ENCODE measurements around the gene SLC22A23. TPM values are rescaled to one million over a fixed set of nuclear protein-coding genes. Genes with fewer than 3 reads are reported as not detected.

The SLC22A23 gene
- 7.9 TPM for polyA plus RNA-seq (2013, experiment 1 of 2)
- polyA plus RNA-seq (2013, experiment 2 of 2), result 8.4 TPM

- Histone ChIP-seq H3K27ac (ENCODE audit: low read depth, low read length) (no peak within 1 kb of the TSS), H4K8ac (ENCODE audit: low read depth, low read length) (no peak within 1 kb of the TSS), H2BK15ac (replicated peaks; ENCODE audit: low read depth) (peak within 1 kb of the TSS; percentile 9), H3K18ac (ENCODE audit: low read length) (peak within 1 kb of the TSS; percentile 52), H2AK5ac (ENCODE audit: low read length) (no peak within 1 kb of the TSS), H3K4me1 (ENCODE audit: control insufficient read depth, low read depth, low read length) (peaks cover 4% of the 10 kb centered on the region), H3K4me3 (ENCODE audit: low read length) (peak within 1 kb of the TSS; percentile 9), H4K5ac (ENCODE audit: low read length) (no peak within 1 kb of the TSS), H3K36me3 (ENCODE audit: control insufficient read depth, insufficient read depth, low read length) (no peaks in the 10 kb centered on the region), H3K4me2 (ENCODE audit: low read length) (peak within 1 kb of the TSS; percentile 88), H3K79me2 (ENCODE audit: control insufficient read depth, insufficient read depth, low read length) (peaks cover 8% of the 10 kb centered on the region), H3K23ac (ENCODE audit: low read length) (peak within 1 kb of the TSS; percentile 90), H3K27me3 (ENCODE audit: insufficient read depth, low read length, poor library complexity) (no peaks in the 10 kb centered on the region), H2BK5ac (ENCODE audit: low read length) (no peak within 1 kb of the TSS), H3K56ac (ENCODE audit: low read length) (peak within 1 kb of the TSS; percentile 68), H3K4ac (ENCODE audit: low read depth, low read length) (no peak within 1 kb of the TSS), H3K9ac (ENCODE audit: low read length) (peak within 1 kb of the TSS; percentile 55), H2BK120ac (ENCODE audit: low read depth, low read length) (no peak within 1 kb of the TSS), H3K79me1 (ENCODE audit: low read length) (no peaks in the 10 kb centered on the region)
- no CpG with 5 or more reads among the region's 97 CpGs for WGBS (ENCODE audit: extremely low coverage, insufficient coverage, low lambda C conversion rate)
- peak; percentile 68 for DNase-seq
These were observed at the start of gene SLC22A23 for GRCh38 chr6:3456898-3457709. SLC22A23 (minus strand) TSS chr6:3457050; CDS start chr6:3456559, 491 bp downstream.

- H4K8ac ChIP-seq (ENCODE audit: low read depth, low read length), result no peak overlapping the region
- no CpG with 5 or more reads among the region's 4 CpGs for WGBS (ENCODE audit: extremely low coverage, insufficient coverage, low lambda C conversion rate)
- no peak overlapping the region for H3K4ac ChIP-seq (ENCODE audit: low read depth, low read length)
- H3K4me1 ChIP-seq (ENCODE audit: control insufficient read depth, low read depth, low read length), result no peaks in the 10 kb centered on the region
- H2BK120ac ChIP-seq (ENCODE audit: low read depth, low read length), result no peak overlapping the region
- H4K5ac ChIP-seq (ENCODE audit: low read length), result no peak overlapping the region
- H3K79me2 ChIP-seq (ENCODE audit: control insufficient read depth, insufficient read depth, low read length), result no peaks in the 10 kb centered on the region
- DNase-seq, result no peak
- no peak overlapping the region for H2AK5ac ChIP-seq (ENCODE audit: low read length)
- no peak overlapping the region for H3K56ac ChIP-seq (ENCODE audit: low read length)
- H3K4me3 ChIP-seq (ENCODE audit: low read length), result no peak overlapping the region
- H3K18ac ChIP-seq (ENCODE audit: low read length), result no peak overlapping the region
- no peak overlapping the region for H3K9ac ChIP-seq (ENCODE audit: low read length)
- H3K27ac ChIP-seq (ENCODE audit: low read depth, low read length), result no peak overlapping the region
- no peak overlapping the region for H3K4me2 ChIP-seq (ENCODE audit: low read length)
- H2BK5ac ChIP-seq (ENCODE audit: low read length), result no peak overlapping the region
- H3K23ac ChIP-seq (ENCODE audit: low read length), result no peak overlapping the region
- no peaks in the 10 kb centered on the region for H3K36me3 ChIP-seq (ENCODE audit: control insufficient read depth, insufficient read depth, low read length)
- no peaks in the 10 kb centered on the region for H3K79me1 ChIP-seq (ENCODE audit: low read length)
- H2BK15ac ChIP-seq (replicated peaks; ENCODE audit: low read depth), result no peak overlapping the region
- H3K27me3 ChIP-seq (ENCODE audit: insufficient read depth, low read length, poor library complexity), result no peaks in the 10 kb centered on the region
These were observed 49.4 kb upstream of the SLC22A23 start for GRCh38 chr6:3506200-3506599.

GRCh38 chr6:3504938-3505805, 48.3 kb upstream of the SLC22A23 start:
- H3K56ac ChIP-seq (ENCODE audit: low read length), result no peak overlapping the region
- H3K79me2 ChIP-seq (ENCODE audit: control insufficient read depth, insufficient read depth, low read length), result no peaks in the 10 kb centered on the region
- no peak overlapping the region for H4K8ac ChIP-seq (ENCODE audit: low read depth, low read length)
- H2BK120ac ChIP-seq (ENCODE audit: low read depth, low read length), result no peak overlapping the region
- no peak overlapping the region for H2BK5ac ChIP-seq (ENCODE audit: low read length)
- DNase-seq, result no peak
- no peak overlapping the region for H2BK15ac ChIP-seq (replicated peaks; ENCODE audit: low read depth)
- no peaks in the 10 kb centered on the region for H3K27me3 ChIP-seq (ENCODE audit: insufficient read depth, low read length, poor library complexity)
- no peak overlapping the region for H3K4ac ChIP-seq (ENCODE audit: low read depth, low read length)
- H3K27ac ChIP-seq (ENCODE audit: low read depth, low read length), result no peak overlapping the region
- no peak overlapping the region for H2AK5ac ChIP-seq (ENCODE audit: low read length)
- no CpG with 5 or more reads among the region's 13 CpGs for WGBS (ENCODE audit: extremely low coverage, insufficient coverage, low lambda C conversion rate)
- no peak overlapping the region for H3K9ac ChIP-seq (ENCODE audit: low read length)
- no peaks in the 10 kb centered on the region for H3K79me1 ChIP-seq (ENCODE audit: low read length)
- no peak overlapping the region for H3K4me3 ChIP-seq (ENCODE audit: low read length)
- no peak overlapping the region for H3K23ac ChIP-seq (ENCODE audit: low read length)
- H3K18ac ChIP-seq (ENCODE audit: low read length), result no peak overlapping the region
- no peak overlapping the region for H4K5ac ChIP-seq (ENCODE audit: low read length)
- H3K36me3 ChIP-seq (ENCODE audit: control insufficient read depth, insufficient read depth, low read length), result no peaks in the 10 kb centered on the region
- no peaks in the 10 kb centered on the region for H3K4me1 ChIP-seq (ENCODE audit: control insufficient read depth, low read depth, low read length)
- H3K4me2 ChIP-seq (ENCODE audit: low read length), result no peak overlapping the region

- DNase-seq, result no peak
- Histone ChIP-seq H3K9ac (ENCODE audit: low read length) (no peak overlapping the region), H3K27ac (ENCODE audit: low read depth, low read length) (no peak overlapping the region), H3K27me3 (ENCODE audit: insufficient read depth, low read length, poor library complexity) (no peaks in the 10 kb centered on the region), H2BK5ac (ENCODE audit: low read length) (no peak overlapping the region), H3K36me3 (ENCODE audit: control insufficient read depth, insufficient read depth, low read length) (no peaks in the 10 kb centered on the region), H3K4ac (ENCODE audit: low read depth, low read length) (no peak overlapping the region), H3K23ac (ENCODE audit: low read length) (no peak overlapping the region), H3K4me1 (ENCODE audit: control insufficient read depth, low read depth, low read length) (no peaks in the 10 kb centered on the region), H4K8ac (ENCODE audit: low read depth, low read length) (no peak overlapping the region), H3K56ac (ENCODE audit: low read length) (no peak overlapping the region), H3K79me1 (ENCODE audit: low read length) (no peaks in the 10 kb centered on the region), H2BK120ac (ENCODE audit: low read depth, low read length) (no peak overlapping the region), H2BK15ac (replicated peaks; ENCODE audit: low read depth) (no peak overlapping the region), H3K79me2 (ENCODE audit: control insufficient read depth, insufficient read depth, low read length) (no peaks in the 10 kb centered on the region), H2AK5ac (ENCODE audit: low read length) (no peak overlapping the region), H3K18ac (ENCODE audit: low read length) (no peak overlapping the region), H3K4me3 (ENCODE audit: low read length) (no peak overlapping the region), H4K5ac (ENCODE audit: low read length) (no peak overlapping the region), H3K4me2 (ENCODE audit: low read length) (no peak overlapping the region)
- no CpG with 5 or more reads among the region's 5 CpGs for WGBS (ENCODE audit: extremely low coverage, insufficient coverage, low lambda C conversion rate)
These were observed 47.5 kb upstream of the SLC22A23 start for GRCh38 chr6:3504354-3504753.

- no peak overlapping the region for H2AK5ac ChIP-seq (ENCODE audit: low read length)
- H2BK120ac ChIP-seq (ENCODE audit: low read depth, low read length), result no peak overlapping the region
- H4K8ac ChIP-seq (ENCODE audit: low read depth, low read length), result no peak overlapping the region
- H3K9ac ChIP-seq (ENCODE audit: low read length), result no peak overlapping the region
- H2BK15ac ChIP-seq (replicated peaks; ENCODE audit: low read depth), result no peak overlapping the region
- H3K18ac ChIP-seq (ENCODE audit: low read length), result no peak overlapping the region
- WGBS (ENCODE audit: extremely low coverage, insufficient coverage, low lambda C conversion rate), result no CpG with 5 or more reads among the region's 6 CpGs
- H3K79me1 ChIP-seq (ENCODE audit: low read length), result no peaks in the 10 kb centered on the region
- no peaks in the 10 kb centered on the region for H3K79me2 ChIP-seq (ENCODE audit: control insufficient read depth, insufficient read depth, low read length)
- H3K4me3 ChIP-seq (ENCODE audit: low read length), result no peak overlapping the region
- H3K4ac ChIP-seq (ENCODE audit: low read depth, low read length), result no peak overlapping the region
- no peaks in the 10 kb centered on the region for H3K4me1 ChIP-seq (ENCODE audit: control insufficient read depth, low read depth, low read length)
- H3K23ac ChIP-seq (ENCODE audit: low read length), result no peak overlapping the region
- H3K56ac ChIP-seq (ENCODE audit: low read length), result no peak overlapping the region
- H3K36me3 ChIP-seq (ENCODE audit: control insufficient read depth, insufficient read depth, low read length), result no peaks in the 10 kb centered on the region
- H3K27ac ChIP-seq (ENCODE audit: low read depth, low read length), result no peak overlapping the region
- H4K5ac ChIP-seq (ENCODE audit: low read length), result no peak overlapping the region
- no peak overlapping the region for H3K4me2 ChIP-seq (ENCODE audit: low read length)
- no peak overlapping the region for H2BK5ac ChIP-seq (ENCODE audit: low read length)
- H3K27me3 ChIP-seq (ENCODE audit: insufficient read depth, low read length, poor library complexity), result no peaks in the 10 kb centered on the region
- DNase-seq, result no peak
These were observed 45.1 kb upstream of the SLC22A23 start for GRCh38 chr6:3501826-3502500.
